DND-41 (cell line): ENCODE measurements around the gene ZNF322.

Experiments
- ATAC-seq: fragments of 200-7000 bp; cut with Tn5 transposase; 3 replicates; pipeline ENCODE4 v1.9.1; 2021; ENCODE audit warnings: low read depth; ENCODE audit not compliant: insufficient read depth
- DNase-seq: peaks from one replicate; pipeline ENCODE4 v3.0.0-alpha.2; 2020
- H2AFZ ChIP-seq: 2 replicates; pipeline ENCODE4 v1.6.0; 2012; ENCODE audit warnings: low read depth, low read length
- H3K27ac ChIP-seq: 2 replicates; pipeline ENCODE4 v1.5.1; 2012; ENCODE audit warnings: low read length, inconsistent platforms
- H3K27me3 ChIP-seq: fragments of 200-600 bp; sonication (generic); 2 replicates; pipeline ENCODE4 v1.6.0; 2012; ENCODE audit warnings: low read length, mild to moderate bottlenecking, inconsistent platforms; ENCODE audit not compliant: insufficient read depth, poor library complexity
- H3K36me3 ChIP-seq: 2 replicates; pipeline ENCODE4 v1.5.1; 2012; ENCODE audit warnings: low read length, inconsistent platforms; ENCODE audit not compliant: insufficient read depth
- H3K4me1 ChIP-seq: 2 replicates; pipeline ENCODE4 v1.5.1; 2012; ENCODE audit warnings: mild to moderate bottlenecking, low read length; ENCODE audit not compliant: insufficient read depth
- H3K4me2 ChIP-seq: 2 replicates; pipeline ENCODE4 v1.6.0; 2012; ENCODE audit warnings: mild to moderate bottlenecking, moderate library complexity, low read length, inconsistent platforms; ENCODE audit not compliant: insufficient read depth
- H3K4me3 ChIP-seq, 2 experiments: fragments of 200-600 bp in 1 of 2; shearing (Covaris generic) in 1 of 2; 2 replicates each; pipeline ENCODE4 v1.5.1; 2012 to 2016; ENCODE audit warnings: inconsistent platforms in 2 of 2, low read length in 2 of 2, mild to moderate bottlenecking in 2 of 2, low read depth in 1 of 2, moderate library complexity in 1 of 2
- H3K79me2 ChIP-seq: 2 replicates; pipeline ENCODE4 v1.6.0; 2012; ENCODE audit warnings: low read length, inconsistent platforms; ENCODE audit not compliant: insufficient read depth
- H3K9ac ChIP-seq: 2 replicates; pipeline ENCODE4 v1.6.0; 2012; ENCODE audit warnings: low read depth, mild to moderate bottlenecking, inconsistent platforms, low read length, moderate library complexity
- H3K9me3 ChIP-seq: 2 replicates; pipeline ENCODE4 v1.5.1; 2012; ENCODE audit warnings: low read length, moderate library complexity, mild to moderate bottlenecking, inconsistent platforms; ENCODE audit not compliant: insufficient read depth, severe bottlenecking
- H4K20me1 ChIP-seq: 2 replicates; pipeline ENCODE4 v1.6.0; 2012; ENCODE audit warnings: low read length; ENCODE audit not compliant: insufficient read depth
- CTCF ChIP-seq: IDR thresholded peaks from 2 replicates; pipeline ENCODE4 v1.5.1; 2012; ENCODE audit warnings: borderline replicate concordance, low read length, moderate library complexity, mild to moderate bottlenecking; ENCODE audit not compliant: poor library complexity, severe bottlenecking; ENCODE audit errors: extremely low read depth
- EZH2 ChIP-seq: IDR thresholded peaks from 3 replicates; pipeline ENCODE4 v1.6.1; 2012; ENCODE audit warnings: borderline replicate concordance, low read depth, mild to moderate bottlenecking, moderate library complexity, low read length, inconsistent platforms; ENCODE audit not compliant: severe bottlenecking

ZNF322 gene

DNA sequence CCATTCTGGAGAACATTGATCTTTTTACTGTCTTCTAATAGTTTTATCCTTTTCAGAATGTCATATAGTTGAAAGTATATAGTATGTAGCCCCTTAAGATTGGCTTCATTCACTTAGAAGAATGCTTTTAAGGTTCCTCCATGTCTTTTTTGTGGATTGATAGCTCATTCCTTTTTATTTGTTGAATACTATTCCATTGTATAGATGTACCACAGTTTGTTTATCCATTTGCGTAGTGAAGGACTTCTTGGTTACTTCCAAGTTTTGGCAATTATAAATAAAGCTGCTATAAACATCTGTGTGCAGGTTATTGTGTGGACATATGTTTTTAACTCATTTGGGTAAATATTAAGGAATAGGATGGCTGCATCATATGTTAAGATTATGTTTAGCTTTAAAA is 35.0 kb downstream of the ZNF322 start:
- Histone ChIP-seq H3K4me1 (no peaks in the 10 kb centered on the region), H3K27ac (no peak overlapping the region), H2AFZ (no peak overlapping the region), H3K27me3 (no peaks in the 10 kb centered on the region), H3K9me3 (no peaks in the 10 kb centered on the region), H3K4me3 (no peak overlapping the region), H3K4me2 (no peak overlapping the region), H3K36me3 (no peaks in the 10 kb centered on the region), H3K79me2 (no peaks in the 10 kb centered on the region), H4K20me1 (no peaks in the 10 kb centered on the region), H3K9ac (no peak overlapping the region)
- no peak for DNase-seq
- TF ChIP-seq CTCF (no peak), EZH2 (no peak)
- no peak for ATAC-seq

DNA sequence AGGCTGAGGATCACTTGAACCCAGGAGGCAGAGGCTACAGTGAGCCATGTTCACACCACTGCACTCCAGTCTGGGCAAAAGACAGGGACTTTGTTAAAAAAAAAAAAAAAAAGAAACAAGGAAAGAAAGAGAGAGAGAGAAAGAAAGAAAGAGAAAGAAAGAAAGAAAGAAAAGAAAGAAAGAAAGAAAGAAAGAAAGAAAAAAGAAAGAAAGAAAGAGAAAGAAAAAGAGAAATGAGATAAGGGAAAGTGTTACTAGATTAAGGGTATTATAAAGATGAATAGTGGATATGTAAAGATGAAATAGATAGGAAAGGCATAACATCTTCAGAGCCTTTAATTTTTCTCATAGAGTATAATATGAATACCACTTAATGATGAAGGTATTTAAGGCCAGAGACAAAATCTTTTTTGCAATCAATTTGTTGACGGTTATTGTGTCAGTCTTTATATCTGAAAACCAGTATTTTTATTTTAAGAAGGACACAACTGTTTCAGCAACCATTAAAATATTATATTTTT is 36.1 kb downstream of the ZNF322 start:
- Histone ChIP-seq H3K4me2 (no peak overlapping the region), H3K9ac (no peak overlapping the region), H3K4me3 (no peak overlapping the region), H3K27me3 (no peaks in the 10 kb centered on the region), H3K9me3 (no peaks in the 10 kb centered on the region), H3K4me1 (no peaks in the 10 kb centered on the region), H2AFZ (no peak overlapping the region), H4K20me1 (no peaks in the 10 kb centered on the region), H3K79me2 (no peaks in the 10 kb centered on the region), H3K36me3 (no peaks in the 10 kb centered on the region), H3K27ac (no peak overlapping the region)
- ATAC-seq (no peak), DNase-seq (no peak)
- TF ChIP-seq EZH2 (no peak), CTCF (no peak)

GRCh38 chr6:26613689-26614683 is 45.6 kb downstream of the ZNF322 start:
- Histone ChIP-seq H3K79me2 (no peaks in the 10 kb centered on the region), H3K4me1 (no peaks in the 10 kb centered on the region), H3K36me3 (no peaks in the 10 kb centered on the region), H3K27me3 (no peaks in the 10 kb centered on the region), H3K4me2 (no peak overlapping the region), H3K9me3 (no peaks in the 10 kb centered on the region), H3K9ac (no peak overlapping the region), H4K20me1 (no peaks in the 10 kb centered on the region), H2AFZ (no peak overlapping the region), H3K4me3 (no peak overlapping the region), H3K27ac (no peak overlapping the region)
- ATAC-seq (no peak), DNase-seq (no peak)
- TF ChIP-seq CTCF (no peak), EZH2 (no peak)
